HG02981 (cell line): ENCODE data around the gene SCFD2.

ENCODE experiments used
- ATAC-seq: cut with Tn5 transposase; IDR thresholded peaks from one replicate; pipeline ENCODE4 v1.9.1; 2021; ENCODE audit warnings: mild to moderate bottlenecking, moderate library complexity; ENCODE audit not compliant: unreplicated experiment

Gene SCFD2

GRCh38 chr4:52866734-52867133 is 499.1 kb downstream of the SCFD2 start:
- no peak for ATAC-seq

GRCh38 chr4:52865300-52865699 is 500.6 kb downstream of the SCFD2 start:
- ATAC-seq = no peak

GRCh38 chr4:52864793-52865192 is 501.1 kb downstream of the SCFD2 start:
- no peak for ATAC-seq

- ATAC-seq = no peak
Observed at GRCh38 chr4:52863324-52863723, 502.5 kb downstream of the SCFD2 start.

- no peak for ATAC-seq
Observed at GRCh38 chr4:52862639-52863161, 503.2 kb downstream of the SCFD2 start.

- peak; percentile 99 for ATAC-seq
Observed at GRCh38 chr4:52861879-52862616, 503.8 kb downstream of the SCFD2 start, which contains the start of gene RASL11B. TSS of gene RASL11B (plus strand) at chr4:52862317. CDS start at chr4:52862508, 191 bp downstream.

GRCh38 chr4:52861171-52861823 is 504.6 kb downstream of the SCFD2 start:
- ATAC-seq = no peak

GRCh38 chr4:52860361-52860760 is 505.5 kb downstream of the SCFD2 start:
- no peak for ATAC-seq

GRCh38 chr4:52856801-52857200 is 509.1 kb downstream of the SCFD2 start:
- ATAC-seq = no peak

- ATAC-seq = no peak
Observed at GRCh38 chr4:52853351-52853750, 512.5 kb downstream of the SCFD2 start.

- ATAC-seq = no peak
Observed at GRCh38 chr4:52852711-52853110, 513.1 kb downstream of the SCFD2 start.

- ATAC-seq = no peak
Observed at GRCh38 chr4:52852041-52852440, 513.8 kb downstream of the SCFD2 start.

- ATAC-seq = no peak
Observed at GRCh38 chr4:52850406-52851124, 515.3 kb downstream of the SCFD2 start.

GRCh38 chr4:52848254-52848653 is 517.6 kb downstream of the SCFD2 start:
- no peak for ATAC-seq

- no peak for ATAC-seq
Observed at GRCh38 chr4:52846502-52846901, 519.4 kb downstream of the SCFD2 start.

- no peak for ATAC-seq
Observed at GRCh38 chr4:52844596-52844995, 521.3 kb downstream of the SCFD2 start.

- no peak for ATAC-seq
Observed at GRCh38 chr4:52843958-52844357, 521.9 kb downstream of the SCFD2 start.

- ATAC-seq = no peak
Observed at GRCh38 chr4:52843351-52843750, 522.5 kb downstream of the SCFD2 start.

GRCh38 chr4:52842792-52843191 is 523.1 kb downstream of the SCFD2 start:
- no peak for ATAC-seq

- no peak for ATAC-seq
Observed at GRCh38 chr4:52841682-52842456, 524.0 kb downstream of the SCFD2 start.
